ENCODE results near the gene MORN5.

GRCh38 chr9:122133263-122133983 lies 26.3 kb upstream of the MORN5 start:
- TF ChIP-seq POLR2AphosphoS5 (IDR thresholded peaks at IDR 0.05) (no peak), CTCF (IDR thresholded peaks at IDR 0.05) (no peak), EP300 (IDR thresholded peaks at IDR 0.05) (no peak), POLR2A (IDR thresholded peaks at IDR 0.05) (no peak)

Data from stomach (tissue), 4 donors.